ENCODE measurements around the gene MEGF9. TPM values are rescaled to one million over a fixed set of nuclear protein-coding genes. Genes with fewer than 3 reads are reported as not detected.

The MEGF9 gene
- total and polyA plus RNA-seq, 2 of the 13 experiments (the other 11 are each of a cell fraction or from before 2014, with no cell fraction given), result 3.1 to 3.3 TPM

DNA sequence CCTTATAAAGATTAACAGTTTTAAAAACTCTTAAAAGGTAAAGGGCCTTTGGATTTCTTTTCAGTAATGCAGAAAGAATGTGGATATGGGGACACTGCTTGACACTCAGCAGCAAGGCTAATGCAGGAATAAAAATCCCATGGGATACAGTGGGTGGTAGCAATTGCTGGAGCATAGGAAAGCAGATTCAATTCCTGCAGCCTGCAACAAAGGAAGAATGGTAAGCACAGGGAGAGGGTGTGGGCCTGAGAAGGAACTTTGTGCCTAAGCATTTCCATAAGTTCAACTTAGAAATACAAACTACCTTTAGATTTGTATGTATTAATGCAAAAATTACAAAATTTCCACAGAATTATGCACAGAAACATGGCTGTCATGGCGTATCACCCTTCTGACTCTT is 68.5 kb downstream of the MEGF9 start (continued):
- TF ChIP-seq RELA (CRISPR knock-in tag; IDR thresholded peaks at IDR 0.05), result no peak
- TF ChIP-seq, protein P1, sequence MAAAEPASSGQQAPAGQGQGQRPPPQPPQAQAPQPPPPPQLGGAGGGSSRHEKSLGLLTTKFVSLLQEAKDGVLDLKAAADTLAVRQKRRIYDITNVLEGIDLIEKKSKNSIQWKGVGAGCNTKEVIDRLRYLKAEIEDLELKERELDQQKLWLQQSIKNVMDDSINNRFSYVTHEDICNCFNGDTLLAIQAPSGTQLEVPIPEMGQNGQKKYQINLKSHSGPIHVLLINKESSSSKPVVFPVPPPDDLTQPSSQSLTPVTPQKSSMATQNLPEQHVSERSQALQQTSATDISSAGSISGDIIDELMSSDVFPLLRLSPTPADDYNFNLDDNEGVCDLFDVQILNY (CRISPR knock-in tag; conservative IDR thresholded peaks at IDR 0.05), result no peak
- TF ChIP-seq ZNF180 (CRISPR knock-in tag; IDR thresholded peaks at IDR 0.05; ENCODE audit: borderline replicate concordance, low read depth), result no peak
- TF ChIP-seq ZBTB44 (CRISPR knock-in tag; IDR thresholded peaks at IDR 0.05), result no peak

GRCh38 chr9:120643061-120643460 is 71.2 kb downstream of the MEGF9 start:
- H3K79me2 ChIP-seq (ENCODE audit: insufficient read depth, low read length), result no peaks in the 10 kb centered on the region
- TF ChIP-seq ZNF652 (CRISPR knock-in tag; IDR thresholded peaks at IDR 0.05; ENCODE audit: borderline replicate concordance, low read depth), result no peak
- TF ChIP-seq BHLHE40 (IDR thresholded peaks at IDR 0.05; ENCODE audit: low read length), result no peak
- TF ChIP-seq MIER3 (CRISPR knock-in tag; IDR thresholded peaks at IDR 0.05; ENCODE audit: borderline replicate concordance), result no peak
- no peak for TF ChIP-seq ZSCAN30 (CRISPR knock-in tag; IDR thresholded peaks at IDR 0.05)
- no peak for FAIRE-seq
- in situ Hi-C loops (cut with HindIII; ENCODE audit: extremely low pct_ligation_motif_present, low pct_unique_long_range_greater_than_20kb), result no loop called here
- ChIA-PET CTCF (ENCODE audit: low intra/inter-chr PET ratio, low total read pairs) (no interaction called here), POLR2A (no interaction called here)
- no peak overlapping the region for H3K4me2 ChIP-seq (ENCODE audit: low read depth, low read length)
- no peak for DNase-seq (ENCODE audit: low spot score)
- no peak overlapping the region for H3K9ac ChIP-seq (ENCODE audit: insufficient read depth, low read depth, low read length)
- no peak overlapping the region for H3K4me3 ChIP-seq (replicated peaks in 1 of 3; ENCODE audit: insufficient read depth in 1 of 3, low read depth in 2 of 3, low read length in 3 of 3)
- peaks cover 48% of the 10 kb centered on the region for H3K4me1 ChIP-seq (ENCODE audit: insufficient read depth, low read length)
- no peak overlapping the region for H2AFZ ChIP-seq (ENCODE audit: low read length)
- no peaks in the 10 kb centered on the region for H3K36me3 ChIP-seq (replicated peaks in 1 of 2; ENCODE audit: control insufficient read depth in 1 of 2, insufficient read depth in 2 of 2, low read length in 2 of 2)
- ATAC-seq, result no peak
- no peaks in the 10 kb centered on the region for H4K20me1 ChIP-seq (ENCODE audit: insufficient read depth, low read length)
- intact Hi-C loops (cut with micrococcal nuclease; ENCODE audit: unreplicated experiment), result no loop called here
- H3K27me3 ChIP-seq (ENCODE audit: control insufficient read depth in 1 of 2, insufficient read depth in 2 of 2, low read length in 2 of 2), result no peaks in the 10 kb centered on the region; a peak in 1 of 5 replicates
- no peak overlapping the region for H3K27ac ChIP-seq (ENCODE audit: extremely low read length, insufficient read depth, low read length)
- no TSS peak for BruUV-seq (replicated peaks)
- no peaks in the 10 kb centered on the region for H3K9me3 ChIP-seq (ENCODE audit: low read length)
